Measurements from ENCODE around the gene LMF1.

LMF1 gene

GRCh38 chr16:989354-989814, 18.6 kb upstream of the LMF1 start:
- DNase-seq (ENCODE audit: low read depth), result no peak
- no peak for TF ChIP-seq CTCF (conservative IDR thresholded peaks at IDR 0.05; ENCODE audit: low read length)
- no peak overlapping the region for H3K4me3 ChIP-seq (ENCODE audit: low read length)

GRCh38 chr16:988471-989353, 17.9 kb upstream of the LMF1 start:
- TF ChIP-seq CTCF (conservative IDR thresholded peaks at IDR 0.05; ENCODE audit: low read length), result no peak
- DNase-seq (ENCODE audit: low read depth), result no peak
- no peak overlapping the region for H3K4me3 ChIP-seq (ENCODE audit: low read length)

GRCh38 chr16:987906-988305, 17.1 kb upstream of the LMF1 start:
- no peak for DNase-seq (ENCODE audit: low read depth)
- no peak overlapping the region for H3K4me3 ChIP-seq (ENCODE audit: low read length)
- TF ChIP-seq CTCF (conservative IDR thresholded peaks at IDR 0.05; ENCODE audit: low read length), result no peak

- TF ChIP-seq CTCF (conservative IDR thresholded peaks at IDR 0.05; ENCODE audit: low read length), result no peak
- DNase-seq (ENCODE audit: low read depth), result no peak
Observed at GRCh38 chr16:986925-987582, 16.3 kb upstream of the LMF1 start.

GRCh38 chr16:986411-986810, 15.6 kb upstream of the LMF1 start:
- TF ChIP-seq CTCF (conservative IDR thresholded peaks at IDR 0.05; ENCODE audit: low read length), result no peak
- no peak overlapping the region for H3K4me3 ChIP-seq (ENCODE audit: low read length)
- no peak for DNase-seq (ENCODE audit: low read depth)

More at GRCh38 chr16:986925-987582, 16.3 kb upstream of the LMF1 start:
- H3K4me3 ChIP-seq (ENCODE audit: low read length), result no peak overlapping the region

GRCh38 chr16:985646-986400, 15.0 kb upstream of the LMF1 start:
- DNase-seq (ENCODE audit: low read depth), result no peak
- TF ChIP-seq CTCF (conservative IDR thresholded peaks at IDR 0.05; ENCODE audit: low read length), result no peak
- H3K4me3 ChIP-seq (ENCODE audit: low read length), result no peak overlapping the region

Measured in AG10803 (cell line).